OCI-LY7 (cell line): ENCODE measurements around the gene KRTAP5-7. TPM values are rescaled to one million over a fixed set of nuclear protein-coding genes. Genes with fewer than 3 reads are reported as not detected.
"Not testable (repeated sequence)": the region's sequence is repeated elsewhere in the genome, so short reads cannot be mapped to it uniquely, and the experiment has no call there.

Source experiments
- BruUV-seq: library from RNA; stranded (reverse); fragments of 400-500 nt; replicated peaks from 2 replicates; lab custom pipeline; 2021; lab: Mats Ljungman, UMichigan
- CTCF ChIA-PET: fragments of 300-600 bp; sonication (Branson Sonifier 250); formaldehyde crosslinking; loops from one replicate; lab custom pipeline; 2022; ENCODE audit warnings: antibody characterized with exemption; ENCODE audit not compliant: unreplicated experiment; lab: Charles Lee
- POLR2A ChIA-PET: fragments of 300-600 bp; sonication (Branson Sonifier 250); formaldehyde crosslinking; loops from one replicate; lab custom pipeline; 2022; ENCODE audit warnings: antibody characterized with exemption; lab: Charles Lee
- DNase-seq: peaks from one replicate; pipeline ENCODE4 v3.0.0-alpha.2; 2015; ENCODE audit warnings: low spot score
- H2AFZ ChIP-seq: fragments of 200-600 bp; sonication (generic), shearing (Covaris generic); 2 replicates; pipeline ENCODE4 v1.6.1; 2014; ENCODE audit warnings: mild to moderate bottlenecking, antibody characterized with exemption, low read length, moderate library complexity
- H3K27ac ChIP-seq: fragments of 200-600 bp; sonication (generic); 2 replicates; pipeline ENCODE4 v1.5.1; 2014; ENCODE audit warnings: mixed run types, low read depth, mild to moderate bottlenecking, moderate library complexity, low read length, inconsistent platforms; ENCODE audit not compliant: poor library complexity, severe bottlenecking
- H3K36me3 ChIP-seq: fragments of 200-600 bp; sonication (generic); 2 replicates; pipeline ENCODE4 v1.6.1; 2014; ENCODE audit warnings: mild to moderate bottlenecking, antibody characterized with exemption, low read length, moderate library complexity, mixed read lengths; ENCODE audit not compliant: insufficient read depth
- H3K4me1 ChIP-seq: fragments of 200-600 bp; sonication (generic); 2 replicates; pipeline ENCODE4 v1.5.1; 2014; ENCODE audit warnings: mild to moderate bottlenecking, low read length; ENCODE audit not compliant: insufficient read depth, poor library complexity, severe bottlenecking
- H3K4me2 ChIP-seq: fragments of 200-600 bp; sonication (generic); 2 replicates; pipeline ENCODE4 v1.6.1; 2014; ENCODE audit warnings: mild to moderate bottlenecking, low read length
- H3K4me3 ChIP-seq: fragments of 200-600 bp; sonication (generic); 2 replicates; pipeline ENCODE4 v1.5.1; 2014; ENCODE audit warnings: mild to moderate bottlenecking, low read depth, low read length; ENCODE audit not compliant: poor library complexity, severe bottlenecking
- H3K79me2 ChIP-seq: fragments of 200-600 bp; sonication (generic); 2 replicates; pipeline ENCODE4 v1.6.1; 2016; ENCODE audit warnings: low read depth, mild to moderate bottlenecking, low read length, moderate library complexity, mixed read lengths; ENCODE audit not compliant: insufficient read depth
- H3K9me2 ChIP-seq: fragments of 200-600 bp; sonication (generic); 2 replicates; pipeline ENCODE4 v1.6.1; 2016; ENCODE audit warnings: mild to moderate bottlenecking, low read length, mixed read lengths; ENCODE audit not compliant: insufficient read depth
- H3K9me3 ChIP-seq: fragments of 200-600 bp; sonication (generic); 2 replicates; pipeline ENCODE4 v1.6.1; 2014; ENCODE audit warnings: mild to moderate bottlenecking, mixed run types, low read length, mixed read lengths
- H4K20me1 ChIP-seq: fragments of 200-600 bp; sonication (generic); 2 replicates; pipeline ENCODE4 v1.6.1; 2014; ENCODE audit warnings: mild to moderate bottlenecking, antibody characterized with exemption, low read length, moderate library complexity, mixed read lengths; ENCODE audit not compliant: insufficient read depth
- CTCF ChIP-seq: fragments of 200-600 bp; sonication (generic); conservative IDR thresholded peaks from 2 replicates; pipeline ENCODE4 v1.5.1; 2014; ENCODE audit warnings: mild to moderate bottlenecking, antibody characterized with exemption, low read length, moderate library complexity, mixed read lengths
- EZH2phosphoT487 ChIP-seq: fragments of 200-600 bp; sonication (generic); IDR thresholded peaks from 2 replicates; pipeline ENCODE4 v1.6.1; 2018; ENCODE audit warnings: low read depth, borderline replicate concordance, mild to moderate bottlenecking, mixed run types, antibody characterized with exemption, low read length, moderate library complexity, mixed read lengths
- intact Hi-C: fragments of 100-400 bp; cut with micrococcal nuclease; formaldehyde crosslinking; loops from one replicate; pipeline ENCODE4 v1.10.0; 2022; ENCODE audit not compliant: unreplicated experiment
- small RNA-seq: library from RNA; depleted of rRNA; stranded (forward); fragments of <200 nt; gene quantifications from one replicate; pipeline ENCODE3, GENCODE V24; 2014
- total RNA-seq, 2 experiments: library from RNA; depleted of rRNA in 1 of 2; stranded (reverse); fragments of >200 nt in 1 of 2; shearing (Covaris generic) in 1 of 2; gene quantifications; 2 replicates each; pipeline ENCODE4 v1.2.3, GENCODE V29; 2014 to 2022

The KRTAP5-7 gene
- total RNA-seq, 2 experiments from 2014 or later = not detected

GRCh38 chr11:71576688-71577465, 49.8 kb downstream of the KRTAP5-7 start:
- H3K9me2 ChIP-seq, H3K36me3 ChIP-seq, H3K4me3 ChIP-seq, H3K4me2 ChIP-seq, POLR2A ChIA-PET, CTCF ChIA-PET, H3K4me1 ChIP-seq, H3K9me3 ChIP-seq, DNase-seq, intact Hi-C loops, BruUV-seq, H3K27ac ChIP-seq, H2AFZ ChIP-seq, H4K20me1 ChIP-seq, H3K79me2 ChIP-seq: not testable (repeated sequence)

GRCh38 chr11:71577469-71578004, 50.5 kb downstream of the KRTAP5-7 start:
- Histone ChIP-seq H4K20me1 (no peaks in the 10 kb centered on the region), H3K9me3 (no peaks in the 10 kb centered on the region), H2AFZ (no peak overlapping the region), H3K27ac (no peak overlapping the region), H3K4me3 (no peak overlapping the region), H3K79me2 (no peaks in the 10 kb centered on the region), H3K9me2 (no peaks in the 10 kb centered on the region), H3K4me2 (no peak overlapping the region), H3K4me1 (no peaks in the 10 kb centered on the region), H3K36me3 (no peaks in the 10 kb centered on the region)
- POLR2A ChIA-PET = no interaction called here
- no peak for DNase-seq
- TF ChIP-seq CTCF = no peak
- no peak for TF ChIP-seq EZH2phosphoT487
- CTCF ChIA-PET = no interaction called here
- no TSS peak for BruUV-seq
- intact Hi-C loops = no loop called here

Small RNAs within 50 kb of the gene (small RNA-seq; reads per million reads assigned to genes)
- gene AP000867.1 = not detected

Other genes starting within 250 kb of the KRTAP5-7 start
- 25.8 and 33.4 TPM in 2 replicates for gene DHCR7, start 78.9 kb upstream of the KRTAP5-7 start, total RNA-seq (2014; rRNA removed; shearing (Covaris generic))
- 88.5 and 110 TPM in 2 replicates for gene DHCR7, start 78.9 kb upstream of the KRTAP5-7 start, total RNA-seq (2022)
- gene NADSYN1, start 74.1 kb upstream of the KRTAP5-7 start, total RNA-seq (2014; rRNA removed; shearing (Covaris generic)) = 70.9 and 85.3 TPM in 2 replicates
- gene NADSYN1, start 74.1 kb upstream of the KRTAP5-7 start, total RNA-seq (2022) = 121 and 122 TPM in 2 replicates
- not detected in 2 replicates for gene KRTAP5-8, start 10.8 kb downstream of the KRTAP5-7 start, total RNA-seq (2014; rRNA removed; shearing (Covaris generic))
- not detected in 2 replicates for gene KRTAP5-8, start 10.8 kb downstream of the KRTAP5-7 start, total RNA-seq (2022)
- gene KRTAP5-9, start 21.2 kb downstream of the KRTAP5-7 start, total RNA-seq (2014; rRNA removed; shearing (Covaris generic)) = not detected in 2 replicates
- gene KRTAP5-9, start 21.2 kb downstream of the KRTAP5-7 start, total RNA-seq (2022) = not detected in 2 replicates
- gene KRTAP5-10, start 38.3 kb downstream of the KRTAP5-7 start, total RNA-seq (2014; rRNA removed; shearing (Covaris generic)) = not detected in 2 replicates
- gene KRTAP5-10, start 38.3 kb downstream of the KRTAP5-7 start, total RNA-seq (2022) = not detected in 2 replicates
- not detected in 2 replicates for gene KRTAP5-11, start 55.6 kb downstream of the KRTAP5-7 start, total RNA-seq (2014; rRNA removed; shearing (Covaris generic))
- not detected in 2 replicates for gene KRTAP5-11, start 55.6 kb downstream of the KRTAP5-7 start, total RNA-seq (2022)